ENCODE data around the gene ANKRD45.

GRCh38 chr1:173693238-173693637 is 23.6 kb upstream of the ANKRD45 start:
- TF ChIP-seq CTCF (IDR thresholded peaks at IDR 0.05) (no peak), EZH2 (IDR thresholded peaks at IDR 0.05; ENCODE audit: borderline replicate concordance, insufficient read depth, low read depth, low read length, poor library complexity, severe bottlenecking) (no peak)

Measured in B cell (primary cell).